Measurements from ENCODE around the gene NCR2.

The NCR2 gene

DNA sequence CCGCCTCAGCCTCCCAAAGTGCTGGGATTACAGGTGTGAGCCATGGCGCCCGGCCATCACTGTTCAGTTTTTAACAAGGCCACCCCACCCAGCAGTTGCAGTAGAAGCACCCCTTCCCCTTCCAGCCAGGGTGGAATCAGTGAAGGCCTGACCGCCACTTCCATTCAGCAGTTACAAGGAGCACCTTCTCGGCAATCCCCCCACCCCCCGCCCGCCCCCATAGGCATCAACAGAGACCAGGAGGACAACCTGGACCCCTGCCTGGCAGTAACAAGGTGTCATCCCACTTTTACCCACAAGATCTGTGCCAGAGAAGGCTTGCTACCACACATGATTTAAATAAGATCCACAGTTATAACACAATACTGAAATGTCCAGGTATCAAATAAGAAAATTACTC is 23.1 kb downstream of the NCR2 start:
- TF ChIP-seq, protein P1, sequence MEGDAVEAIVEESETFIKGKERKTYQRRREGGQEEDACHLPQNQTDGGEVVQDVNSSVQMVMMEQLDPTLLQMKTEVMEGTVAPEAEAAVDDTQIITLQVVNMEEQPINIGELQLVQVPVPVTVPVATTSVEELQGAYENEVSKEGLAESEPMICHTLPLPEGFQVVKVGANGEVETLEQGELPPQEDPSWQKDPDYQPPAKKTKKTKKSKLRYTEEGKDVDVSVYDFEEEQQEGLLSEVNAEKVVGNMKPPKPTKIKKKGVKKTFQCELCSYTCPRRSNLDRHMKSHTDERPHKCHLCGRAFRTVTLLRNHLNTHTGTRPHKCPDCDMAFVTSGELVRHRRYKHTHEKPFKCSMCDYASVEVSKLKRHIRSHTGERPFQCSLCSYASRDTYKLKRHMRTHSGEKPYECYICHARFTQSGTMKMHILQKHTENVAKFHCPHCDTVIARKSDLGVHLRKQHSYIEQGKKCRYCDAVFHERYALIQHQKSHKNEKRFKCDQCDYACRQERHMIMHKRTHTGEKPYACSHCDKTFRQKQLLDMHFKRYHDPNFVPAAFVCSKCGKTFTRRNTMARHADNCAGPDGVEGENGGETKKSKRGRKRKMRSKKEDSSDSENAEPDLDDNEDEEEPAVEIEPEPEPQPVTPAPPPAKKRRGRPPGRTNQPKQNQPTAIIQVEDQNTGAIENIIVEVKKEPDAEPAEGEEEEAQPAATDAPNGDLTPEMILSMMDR (IDR thresholded peaks at IDR 0.05; ENCODE audit: low read depth, low read length), result no peak
- no peak for DNase-seq (ENCODE audit: extremely low read depth, low read depth)

DNA sequence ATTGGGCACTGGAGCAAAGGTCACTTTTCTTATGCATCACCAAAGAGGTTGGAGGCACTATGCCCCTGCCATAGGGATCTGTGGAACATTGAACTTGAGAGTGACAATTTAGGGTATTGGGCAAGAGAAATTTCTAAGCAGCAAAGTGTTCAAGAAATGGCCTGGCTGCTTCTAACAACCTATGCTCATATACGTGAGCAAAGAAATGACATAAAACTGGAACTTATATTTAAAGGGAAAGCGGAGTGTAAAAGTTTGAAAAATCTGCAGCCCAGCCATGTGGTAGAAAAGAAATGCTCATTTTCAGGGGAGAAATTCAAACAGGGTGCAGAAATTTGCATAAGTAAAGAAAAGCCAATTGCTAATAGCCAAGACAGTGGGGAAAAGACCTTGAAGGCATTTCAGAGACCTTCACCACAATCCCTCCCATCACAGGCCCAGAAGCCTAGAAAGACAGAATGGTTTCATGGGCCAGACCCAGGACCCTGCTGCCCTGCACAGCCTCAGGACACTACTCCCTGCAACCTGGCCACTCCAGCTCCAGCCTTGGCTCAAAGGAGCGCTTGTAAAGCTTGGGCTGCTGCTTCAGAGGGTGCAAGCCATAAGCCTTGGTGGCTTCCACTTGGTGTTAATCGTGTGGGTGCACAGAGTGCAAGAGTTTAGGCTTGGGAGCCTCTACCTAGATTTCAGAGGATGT is 24.4 kb downstream of the NCR2 start:
- no peak for DNase-seq (ENCODE audit: extremely low read depth, low read depth)
- TF ChIP-seq, protein P1 (IDR thresholded peaks at IDR 0.05; ENCODE audit: low read depth, low read length), result no peak

DNA sequence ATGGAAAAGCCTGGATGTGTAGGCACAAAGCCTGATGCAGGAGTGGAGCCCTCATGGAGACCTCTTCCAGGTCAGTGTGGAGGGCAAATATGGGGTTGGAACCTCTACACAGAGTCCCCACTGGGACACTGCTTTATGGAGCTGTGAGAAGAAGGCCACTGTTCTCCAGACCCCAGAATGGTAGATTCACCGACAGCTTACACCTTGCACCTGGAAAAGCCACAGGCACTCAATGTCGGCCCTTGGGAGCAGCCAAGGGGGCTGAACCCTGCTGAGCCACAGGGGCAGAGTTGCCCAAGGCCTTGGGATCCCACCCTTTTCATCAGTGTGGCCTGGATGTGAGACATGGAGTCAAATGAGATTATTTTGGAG is 24.9 kb downstream of the NCR2 start:
- TF ChIP-seq, protein P1 (IDR thresholded peaks at IDR 0.05; ENCODE audit: low read depth, low read length), result no peak
- DNase-seq (ENCODE audit: extremely low read depth, low read depth), result no peak

DNA sequence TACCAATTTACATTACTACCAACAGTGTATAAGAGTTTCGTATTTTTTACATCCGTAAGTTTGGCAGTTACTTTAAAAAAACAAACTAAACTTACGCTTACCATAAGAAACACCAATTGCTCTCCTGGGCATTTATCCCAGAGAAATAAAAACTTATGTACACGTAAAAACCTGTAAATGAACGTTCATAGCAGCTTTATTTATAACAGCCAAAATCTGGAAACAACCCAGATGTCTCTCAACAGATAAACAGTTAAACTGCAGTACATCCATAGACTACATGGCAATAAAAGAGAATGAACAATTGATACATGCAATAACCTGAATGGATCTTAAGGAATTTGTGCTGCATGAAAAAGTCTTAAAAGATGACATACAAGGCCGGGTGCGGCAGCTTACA is 30.7 kb downstream of the NCR2 start:
- TF ChIP-seq, protein P1 (IDR thresholded peaks at IDR 0.05; ENCODE audit: low read depth, low read length), result no peak
- DNase-seq (ENCODE audit: extremely low read depth, low read depth), result no peak

DNA sequence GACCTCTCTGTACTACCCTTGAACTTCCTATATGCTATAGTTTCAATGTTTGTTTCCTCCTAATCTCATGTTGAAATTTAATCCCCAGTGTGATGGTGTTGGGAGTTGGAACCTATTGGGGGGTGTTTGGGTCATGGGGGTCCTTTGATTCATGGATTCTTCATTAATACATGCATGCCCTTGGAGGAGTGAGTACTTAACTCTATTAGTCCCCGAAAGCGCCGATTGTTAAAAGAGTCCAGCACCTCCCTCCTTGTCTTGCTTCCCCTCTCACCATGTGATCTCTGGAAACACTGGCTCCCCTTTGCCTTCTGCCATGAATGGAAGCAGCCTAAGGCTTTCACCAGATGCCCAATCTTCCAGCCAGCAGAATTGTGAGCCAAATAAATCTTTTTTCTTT is 31.7 kb downstream of the NCR2 start:
- TF ChIP-seq, protein P1 (IDR thresholded peaks at IDR 0.05; ENCODE audit: low read depth, low read length), result no peak
- DNase-seq (ENCODE audit: extremely low read depth, low read depth), result no peak

DNA sequence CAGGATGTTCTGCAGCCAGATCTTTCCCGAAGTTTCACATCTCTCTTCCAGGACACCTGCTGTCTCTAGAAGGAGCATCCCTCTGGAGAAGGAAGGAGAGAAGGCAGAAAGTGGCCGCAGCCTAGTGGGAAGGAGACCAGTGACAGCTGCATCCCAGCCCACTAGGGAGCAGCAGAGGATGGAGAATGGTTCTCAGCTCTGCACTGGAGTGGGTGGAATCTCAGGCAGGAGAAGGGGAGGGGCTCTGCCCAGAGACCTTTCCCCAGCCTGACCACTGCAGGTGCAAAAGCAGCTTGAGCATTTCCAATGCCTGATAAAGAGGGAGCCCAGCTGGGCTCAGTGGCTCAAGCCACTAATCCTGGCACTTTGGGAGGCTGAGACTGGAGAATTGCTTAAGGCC is 32.3 kb downstream of the NCR2 start:
- TF ChIP-seq, protein P1 (IDR thresholded peaks at IDR 0.05; ENCODE audit: low read depth, low read length), result peak; percentile 70
- DNase-seq (ENCODE audit: extremely low read depth, low read depth), result no peak

DNA sequence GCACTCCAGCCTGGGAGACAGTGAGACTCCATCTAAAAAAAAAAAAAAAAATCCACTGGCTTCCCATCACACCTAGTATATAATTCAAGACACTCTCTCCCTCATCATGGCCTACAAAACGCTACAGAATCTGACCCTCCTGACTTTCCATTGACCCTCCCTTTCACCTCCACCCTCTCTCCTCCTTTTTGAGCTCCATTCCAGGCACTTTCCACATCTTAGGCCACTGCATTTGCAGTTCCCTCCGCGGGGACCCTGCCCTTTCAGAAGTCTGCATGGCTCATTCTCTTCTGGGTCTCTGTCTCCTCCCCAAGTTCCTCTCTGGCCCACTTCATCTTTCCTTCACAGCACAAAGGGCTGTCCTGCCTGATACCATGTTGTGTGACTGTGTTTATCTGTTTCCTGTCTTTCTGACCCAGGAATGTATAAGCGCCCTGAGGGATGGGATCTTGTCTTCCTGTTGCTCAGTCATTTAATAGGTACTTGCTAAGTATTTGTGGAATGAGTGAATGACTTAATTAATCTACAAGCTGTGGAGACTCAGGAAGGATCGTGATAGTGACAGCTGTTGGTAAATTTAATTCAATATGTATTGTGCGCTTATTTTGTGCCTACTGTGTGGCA is 35.2 kb downstream of the NCR2 start:
- no peak for DNase-seq (ENCODE audit: extremely low read depth, low read depth)
- TF ChIP-seq, protein P1 (IDR thresholded peaks at IDR 0.05; ENCODE audit: low read depth, low read length), result no peak

Data from AG09319 (cell line).